Activated T-cell treated with anti-CD3 and anti-CD28 coated beads for 1 hour (primary cell): Measurements from ENCODE around the gene HSP90B1.
A peak's percentile ranks its signal among the peaks of the same experiment; 100 is the strongest.

ENCODE experiments used
- DNase-seq: peaks from one replicate; pipeline ENCODE4 v3.0.0-alpha.2; 2020; ENCODE audit warnings: low read depth

The HSP90B1 gene

GRCh38 chr12:103929784-103930033, 501 bp upstream of the HSP90B1 start:
- no peak for DNase-seq

GRCh38 chr12:103930787-103931735, 851 bp downstream of the HSP90B1 start:
- DNase-seq = peak; percentile 4

- no peak for DNase-seq
These were observed 3.0 kb downstream of the HSP90B1 start for GRCh38 chr12:103933237-103933636.

- DNase-seq = no peak
These were observed 6.5 kb downstream of the HSP90B1 start for GRCh38 chr12:103936679-103937078.

- no peak for DNase-seq
These were observed 14.8 kb downstream of the HSP90B1 start for GRCh38 chr12:103944964-103945363.

GRCh38 chr12:103947871-103948555, 17.8 kb downstream of the HSP90B1 start:
- DNase-seq = no peak

GRCh38 chr12:103948746-103949406, 18.7 kb downstream of the HSP90B1 start:
- no peak for DNase-seq

GRCh38 chr12:103952497-103952896, 22.3 kb downstream of the HSP90B1 start:
- DNase-seq = no peak

GRCh38 chr12:103955811-103956508, 25.8 kb downstream of the HSP90B1 start:
- DNase-seq = no peak

GRCh38 chr12:103956509-103957027, 26.4 kb downstream of the HSP90B1 start:
- no peak for DNase-seq

- DNase-seq = no peak
These were observed 27.7 kb downstream of the HSP90B1 start for GRCh38 chr12:103957865-103958388.

GRCh38 chr12:103958621-103959020, 28.4 kb downstream of the HSP90B1 start:
- DNase-seq = no peak

- DNase-seq = no peak
These were observed 30.5 kb downstream of the HSP90B1 start for GRCh38 chr12:103960616-103961227.

GRCh38 chr12:103962493-103962892, 32.3 kb downstream of the HSP90B1 start:
- DNase-seq = no peak

GRCh38 chr12:103964805-103965204, 34.6 kb downstream of the HSP90B1 start:
- DNase-seq = no peak

- no peak for DNase-seq
These were observed 35.0 kb downstream of the HSP90B1 start for GRCh38 chr12:103965255-103965589.

GRCh38 chr12:103965590-103966504, 35.6 kb downstream of the HSP90B1 start, which contains the start of gene TDG:
Gene TDG (plus strand): TSS chr12:103965872. CDS start chr12:103966038, 166 bp downstream.
- peak; percentile 92 for DNase-seq

- DNase-seq = no peak
These were observed 36.5 kb downstream of the HSP90B1 start for GRCh38 chr12:103966736-103967135.

- no peak for DNase-seq
These were observed 39.2 kb downstream of the HSP90B1 start for GRCh38 chr12:103969391-103969790.

GRCh38 chr12:103973909-103974308, 43.7 kb downstream of the HSP90B1 start:
- no peak for DNase-seq
